GM21723 (cell line): ENCODE measurements around the gene TUBD1.
A peak's percentile ranks its signal among the peaks of the same experiment; 100 is the strongest.
"Not testable (repeated sequence)": the region's sequence is repeated elsewhere in the genome, so short reads cannot be mapped to it uniquely, and the experiment has no call there.

Source experiments
- ATAC-seq: cut with Tn5 transposase; IDR thresholded peaks from one replicate; pipeline ENCODE4 v1.9.1; 2021; ENCODE audit warnings: mild to moderate bottlenecking, moderate library complexity; ENCODE audit not compliant: unreplicated experiment

Gene TUBD1

DNA sequence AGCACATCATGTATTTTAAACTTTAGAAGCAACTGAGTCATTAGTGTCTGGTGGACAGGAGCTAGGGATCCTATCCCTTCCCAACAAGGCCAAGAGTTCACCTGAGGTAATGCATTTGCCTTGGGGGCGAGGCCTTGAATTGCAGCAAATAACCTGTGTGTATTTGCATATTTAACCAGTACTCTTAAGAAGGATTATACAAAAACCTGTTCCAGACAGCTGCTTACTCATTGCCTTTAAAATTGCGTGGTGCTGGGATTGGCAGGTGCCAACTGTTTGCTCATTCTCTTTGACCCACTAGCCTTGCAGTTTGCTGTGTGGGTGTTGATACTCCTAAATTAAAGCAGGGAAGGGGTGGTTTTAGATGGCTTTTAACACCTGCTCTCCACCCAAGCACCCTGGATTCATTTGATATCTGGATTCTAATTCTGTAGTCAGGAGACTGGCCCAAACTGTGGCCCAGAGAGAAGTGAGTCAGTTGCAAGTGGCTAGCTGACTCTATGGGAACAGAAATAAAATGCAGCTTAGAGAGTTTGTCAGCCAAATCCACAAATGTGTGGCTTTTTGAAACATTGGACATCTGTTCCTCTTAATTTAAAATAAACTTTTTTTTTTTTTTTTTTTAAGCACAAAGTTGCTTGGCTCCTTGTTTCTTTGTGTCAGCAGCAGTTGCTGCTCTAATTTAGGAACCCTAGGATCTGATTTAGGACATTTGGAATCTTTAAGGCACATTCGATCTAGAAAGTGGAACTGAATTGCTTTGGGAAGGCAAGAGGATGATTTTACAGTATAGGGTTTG, 46.9 kb downstream of the TUBD1 start:
- no peak for ATAC-seq

DNA sequence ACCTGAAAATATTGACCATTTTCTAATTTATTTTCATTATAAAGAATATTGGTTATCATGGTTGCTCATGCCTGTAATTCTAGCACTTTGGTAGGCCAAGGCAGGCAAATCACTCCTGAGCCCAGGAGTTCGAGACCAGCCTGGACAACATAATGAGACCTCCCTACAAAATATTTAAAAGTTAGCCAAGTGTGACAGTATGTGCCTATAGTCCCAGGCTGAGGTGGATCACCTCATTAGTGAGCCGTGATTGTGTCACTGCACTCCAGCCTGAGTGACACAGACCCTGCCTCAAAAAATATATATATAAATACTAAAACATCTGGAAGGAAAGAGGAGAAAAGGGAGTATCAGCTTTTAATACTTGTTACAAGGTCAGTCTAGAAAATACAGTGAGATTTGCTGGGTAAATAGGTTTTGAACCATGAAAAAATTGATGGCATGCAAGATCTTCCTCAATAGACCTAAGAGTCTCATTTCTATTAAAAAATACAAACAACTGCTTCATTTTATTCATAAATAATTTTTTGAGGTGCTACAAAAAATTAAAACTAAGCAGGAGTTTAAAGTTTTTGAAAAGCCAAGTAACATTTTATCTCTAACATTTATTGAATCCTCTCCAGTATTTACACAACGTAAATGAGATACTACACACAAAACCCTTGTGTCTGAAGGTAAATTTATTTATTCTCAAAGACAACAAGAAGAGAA, 47.7 kb downstream of the TUBD1 start:
- ATAC-seq, result no peak

DNA sequence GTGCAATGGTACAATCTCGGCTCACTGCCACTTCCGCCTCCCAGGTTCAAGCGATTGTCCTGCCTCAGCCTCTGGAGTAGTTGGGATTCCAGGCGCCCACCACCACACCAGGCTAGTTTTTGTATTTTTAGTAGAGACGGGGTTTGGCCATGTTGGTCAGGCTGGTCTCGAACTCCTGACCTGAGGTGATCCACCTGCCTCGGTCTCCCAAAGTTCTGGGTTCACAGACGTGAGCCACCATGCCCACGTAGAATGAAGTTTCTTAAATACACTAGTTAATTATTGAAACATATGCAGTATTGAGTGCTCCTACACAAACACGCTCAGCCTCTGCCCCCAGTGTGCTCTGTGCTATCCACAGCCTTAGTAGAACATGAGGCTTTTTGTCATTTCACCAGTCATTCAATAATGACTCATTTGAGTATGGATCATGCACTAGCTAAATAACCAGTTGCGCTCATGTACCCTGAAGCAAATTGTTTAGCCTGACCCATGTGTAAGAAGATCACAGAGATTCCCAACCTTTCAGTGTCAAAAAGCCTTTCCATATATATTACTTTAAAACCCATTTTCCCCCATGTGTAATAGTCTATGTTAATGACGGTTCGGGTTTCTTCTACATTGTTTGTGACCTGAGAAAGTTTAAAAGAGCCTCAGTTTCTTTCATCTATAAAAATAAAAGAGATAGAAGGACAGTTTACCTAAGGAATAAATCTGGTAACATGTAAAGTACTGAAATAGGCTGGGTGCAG, 49.7 kb downstream of the TUBD1 start:
- ATAC-seq, result no peak

DNA sequence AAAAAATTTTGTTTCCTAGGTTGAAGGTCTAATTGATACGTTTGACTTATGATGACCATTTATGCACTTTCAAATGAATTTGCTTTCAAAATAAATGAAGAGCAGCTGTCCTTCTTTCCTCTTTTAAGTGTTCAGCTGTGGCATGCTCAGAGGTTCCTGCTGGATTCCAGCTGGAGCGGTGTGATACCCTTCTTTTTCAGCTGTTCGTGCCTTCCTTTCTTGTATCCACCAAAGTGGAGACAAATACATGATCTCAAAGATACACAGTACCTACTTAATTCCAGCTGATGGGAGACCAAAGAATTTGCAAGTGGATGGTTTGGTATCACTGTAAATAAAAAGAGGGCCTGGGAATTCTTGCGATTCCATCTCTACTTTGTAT, 50.9 kb downstream of the TUBD1 start:
- not testable (repeated sequence) for ATAC-seq

DNA sequence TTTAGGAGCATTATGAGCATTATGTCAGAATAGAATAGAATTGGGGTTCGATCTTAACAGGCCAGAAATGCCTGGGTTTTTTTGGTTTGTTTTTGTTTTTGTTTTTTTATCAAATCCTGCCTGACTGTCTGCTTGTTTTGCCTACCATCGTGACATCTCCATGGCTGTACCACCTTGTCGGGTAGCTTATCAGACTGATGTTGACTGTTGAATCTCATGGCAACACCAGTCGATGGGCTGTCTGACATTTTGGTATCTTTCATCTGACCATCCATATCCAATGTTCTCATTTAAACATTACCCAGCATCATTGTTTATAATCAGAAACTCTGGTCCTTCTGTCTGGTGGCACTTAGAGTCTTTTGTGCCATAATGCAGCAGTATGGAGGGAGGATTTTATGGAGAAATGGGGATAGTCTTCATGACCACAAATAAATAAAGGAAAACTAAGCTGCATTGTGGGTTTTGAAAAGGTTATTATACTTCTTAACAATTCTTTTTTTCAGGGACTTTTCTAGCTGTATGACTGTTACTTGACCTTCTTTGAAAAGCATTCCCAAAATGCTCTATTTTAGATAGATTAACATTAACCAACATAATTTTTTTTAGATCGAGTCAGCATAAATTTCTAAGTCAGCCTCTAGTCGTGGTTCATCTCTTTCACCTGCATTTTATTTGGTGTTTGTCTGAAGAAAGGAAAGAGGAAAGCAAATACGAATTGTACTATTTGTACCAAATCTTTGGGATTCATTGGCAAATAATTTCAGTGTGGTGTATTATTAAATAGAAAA, 51.5 kb downstream of the TUBD1 start:
- not testable (repeated sequence) for ATAC-seq

DNA sequence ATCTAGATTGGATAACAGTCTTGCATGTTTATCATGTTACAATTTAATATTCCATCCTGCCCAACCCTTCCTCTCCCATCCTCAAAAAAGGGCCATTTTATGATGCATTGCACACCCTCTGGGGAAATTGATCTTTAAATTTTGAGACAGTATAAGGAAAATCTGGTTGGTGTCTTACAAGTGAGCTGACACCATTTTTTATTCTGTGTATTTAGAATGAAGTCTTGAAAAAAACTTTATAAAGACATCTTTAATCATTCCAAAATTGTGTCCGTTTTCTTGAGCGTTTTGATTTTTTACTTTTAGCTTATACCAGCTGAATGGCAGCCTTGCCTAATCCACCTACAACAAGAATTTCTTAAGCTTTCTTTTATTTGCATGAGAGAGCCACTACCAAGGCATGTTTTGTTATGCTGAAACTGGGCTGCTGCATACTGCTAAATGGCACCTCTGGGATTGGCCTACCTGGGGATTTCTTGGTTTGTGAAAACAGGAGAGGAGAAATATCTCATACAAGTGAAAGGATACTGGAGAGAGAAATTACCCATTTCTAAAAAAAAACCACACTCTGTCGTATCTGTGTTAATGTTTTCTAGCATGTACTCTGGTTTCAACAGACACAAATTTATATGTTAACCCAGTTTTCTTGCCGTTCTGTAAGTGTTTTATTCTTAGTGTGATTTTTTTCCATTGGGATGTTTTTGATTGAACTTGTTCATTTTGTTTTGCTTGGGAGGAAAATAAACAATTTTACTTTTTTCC, 52.2 kb downstream of the TUBD1 start:
- ATAC-seq, result no peak

DNA sequence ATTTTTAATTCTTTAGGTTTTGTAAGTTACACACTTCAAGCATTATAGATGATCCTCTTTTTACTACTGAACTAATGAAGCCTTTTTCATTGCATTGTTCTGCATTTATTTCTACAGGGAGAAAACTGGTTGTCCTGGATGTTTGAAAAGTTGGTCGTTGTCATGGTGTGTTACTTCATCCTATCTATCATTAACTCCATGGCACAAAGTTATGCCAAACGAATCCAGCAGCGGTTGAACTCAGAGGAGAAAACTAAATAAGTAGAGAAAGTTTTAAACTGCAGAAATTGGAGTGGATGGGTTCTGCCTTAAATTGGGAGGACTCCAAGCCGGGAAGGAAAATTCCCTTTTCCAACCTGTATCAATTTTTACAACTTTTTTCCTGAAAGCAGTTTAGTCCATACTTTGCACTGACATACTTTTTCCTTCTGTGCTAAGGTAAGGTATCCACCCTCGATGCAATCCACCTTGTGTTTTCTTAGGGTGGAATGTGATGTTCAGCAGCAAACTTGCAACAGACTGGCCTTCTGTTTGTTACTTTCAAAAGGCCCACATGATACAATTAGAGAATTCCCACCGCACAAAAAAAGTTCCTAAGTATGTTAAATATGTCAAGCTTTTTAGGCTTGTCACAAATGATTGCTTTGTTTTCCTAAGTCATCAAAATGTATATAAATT, 53.0 kb downstream of the TUBD1 start:
- no peak for ATAC-seq

DNA sequence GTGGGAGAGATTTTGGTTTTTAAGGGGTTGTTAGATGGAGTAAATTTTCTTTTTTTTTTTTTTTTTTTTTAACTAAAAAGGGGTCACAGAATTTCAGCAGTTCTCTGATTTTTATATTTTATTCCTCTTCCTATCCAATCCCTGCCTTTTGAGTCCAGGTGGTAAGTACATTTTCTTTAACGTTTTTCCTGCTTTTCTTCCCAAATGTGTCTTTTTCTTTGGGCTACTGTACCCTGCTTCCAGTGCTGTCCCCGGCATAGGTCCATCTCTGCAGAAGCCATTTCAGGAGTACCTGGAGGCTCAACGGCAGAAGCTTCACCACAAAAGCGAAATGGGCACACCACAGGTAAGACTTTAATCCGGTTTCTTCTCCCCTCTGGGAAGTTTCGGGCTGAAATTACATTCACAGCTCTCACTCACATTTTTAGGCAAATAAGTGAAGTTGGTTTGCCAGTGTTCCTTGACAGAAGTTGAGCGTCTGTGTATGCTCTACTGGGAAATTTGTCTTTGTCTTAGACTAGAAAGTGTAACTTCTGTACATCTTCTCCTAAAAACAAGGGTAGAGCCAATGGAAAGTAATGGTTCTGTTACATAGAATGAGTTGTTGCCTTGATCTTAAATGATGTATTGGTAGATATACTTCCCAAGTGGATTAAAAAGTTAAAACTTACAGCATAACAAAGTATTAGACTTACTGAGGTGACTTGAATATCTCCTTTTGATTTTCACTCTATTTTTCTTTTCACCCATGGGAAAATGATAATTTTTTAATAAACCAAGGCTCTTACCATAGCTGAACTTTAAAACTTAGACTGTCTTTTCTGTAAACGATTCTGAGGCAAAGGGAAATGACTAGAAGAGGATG, 54.5 kb downstream of the TUBD1 start:
- no peak for ATAC-seq

DNA sequence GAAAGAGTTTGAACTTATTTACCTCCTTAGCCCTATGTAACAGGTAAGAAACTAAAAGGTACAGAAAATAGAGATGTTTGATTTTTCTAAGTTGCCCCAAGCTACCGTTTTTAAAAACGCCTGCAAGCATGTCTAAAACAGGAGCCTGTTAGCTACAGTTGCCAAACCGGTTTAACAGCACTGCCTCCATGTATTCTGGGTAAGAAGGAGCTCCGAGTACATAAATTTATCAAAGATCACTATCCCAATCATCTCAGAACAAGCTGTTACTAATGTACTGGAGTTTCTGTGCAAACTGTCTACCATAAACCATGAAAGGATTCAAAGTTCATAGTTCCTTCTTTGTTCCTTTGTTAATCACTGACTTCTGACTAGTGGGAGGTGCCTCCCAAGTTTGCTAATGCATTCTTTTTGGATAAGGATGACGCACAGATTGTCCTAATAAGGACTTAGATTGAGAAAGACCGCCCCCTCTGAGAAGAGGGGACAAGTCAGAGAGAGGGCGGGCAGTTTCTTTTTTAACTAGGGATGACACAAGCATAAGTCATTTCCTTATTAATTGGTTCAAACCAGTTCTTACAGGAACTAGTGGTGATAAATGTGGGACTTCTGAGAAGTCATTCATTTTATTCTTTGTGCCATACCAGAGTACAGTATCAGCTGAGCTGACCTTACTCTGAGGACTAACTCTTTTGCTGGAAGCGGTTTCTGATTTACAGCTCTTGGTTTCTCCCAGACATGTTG, 55.3 kb downstream of the TUBD1 start:
- peak; percentile 76 for ATAC-seq

DNA sequence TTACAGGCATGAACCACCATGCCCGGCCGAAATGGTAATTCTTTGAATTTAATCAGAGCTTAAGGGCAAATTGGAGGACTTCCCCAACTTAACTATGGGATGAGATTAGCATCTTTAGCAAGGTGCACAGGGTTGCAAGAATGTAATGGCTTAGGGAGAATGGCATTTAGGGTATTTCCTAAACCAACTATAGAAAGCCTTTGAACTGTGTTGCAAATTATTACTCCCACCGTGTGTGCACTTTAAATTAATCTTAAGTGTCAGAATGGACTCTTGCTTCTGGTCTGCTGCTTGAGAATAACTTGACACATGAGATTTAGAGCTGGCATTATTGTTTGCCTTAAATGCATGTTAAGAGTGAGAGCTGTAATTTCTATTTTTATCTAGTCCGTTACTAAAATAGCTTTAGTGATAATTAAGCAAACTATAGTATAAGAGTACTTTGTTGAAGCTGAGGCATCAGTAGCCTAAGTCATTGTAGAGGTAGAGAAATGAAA, 59.8 kb downstream of the TUBD1 start:
- no peak for ATAC-seq

DNA sequence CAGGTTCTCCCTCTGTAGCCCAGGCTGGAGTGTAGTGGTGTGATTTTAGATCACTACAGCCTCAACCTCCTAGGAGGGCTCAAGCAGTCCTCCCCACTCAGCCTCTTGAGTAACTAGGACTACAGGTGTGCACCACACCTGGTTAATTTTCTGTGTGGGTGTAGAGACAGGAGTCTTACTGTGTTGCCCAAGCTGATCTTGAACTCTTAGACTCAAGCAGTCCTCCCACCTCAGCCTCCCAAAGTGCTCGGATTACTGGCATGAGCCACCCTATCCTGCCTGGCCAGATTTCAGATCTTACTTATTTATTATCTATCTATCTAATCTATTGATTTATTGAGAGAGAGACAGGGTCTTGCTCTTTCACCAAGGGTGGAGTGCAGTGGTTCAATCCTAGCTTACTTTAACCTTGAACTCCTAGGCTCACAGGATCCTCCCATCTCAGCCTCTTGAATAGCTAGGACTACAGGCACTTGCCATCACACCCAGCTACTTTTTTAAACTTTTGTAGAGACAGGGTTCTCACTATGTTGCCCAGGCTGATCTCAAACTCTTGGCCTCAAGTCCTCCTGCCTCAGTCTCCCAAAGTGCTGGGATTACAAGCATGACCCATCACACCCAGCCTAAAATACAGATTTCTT, 61.8 kb downstream of the TUBD1 start:
- ATAC-seq, result no peak

DNA sequence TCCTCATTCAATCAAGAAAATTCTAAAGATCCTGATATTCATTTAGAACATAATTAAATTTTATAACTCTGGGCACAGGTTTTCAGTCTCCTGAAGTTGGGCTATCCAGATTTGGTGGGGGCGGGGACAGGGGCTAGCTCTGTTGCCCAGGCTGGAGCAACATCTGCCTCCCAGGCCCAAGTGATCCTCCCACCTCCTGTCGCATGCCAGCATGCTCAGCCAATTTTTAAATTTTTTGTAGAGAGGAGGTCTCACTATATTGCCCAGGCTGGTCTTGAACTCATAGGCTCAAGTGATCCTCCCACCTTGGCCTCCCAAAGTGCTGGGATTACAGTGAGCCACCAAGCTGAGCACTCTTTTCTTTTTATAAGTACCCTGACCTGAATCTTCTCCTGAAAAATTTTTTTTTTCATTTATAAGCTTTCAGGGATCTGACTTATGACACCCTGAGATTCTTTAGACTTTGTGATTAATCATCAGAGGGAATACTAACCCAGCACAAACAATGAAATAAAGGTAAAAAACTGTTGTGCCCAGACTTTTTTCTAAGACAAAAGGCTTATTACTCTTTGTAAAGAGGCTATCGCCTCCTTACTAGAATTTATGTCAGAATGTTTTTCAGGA, 62.6 kb downstream of the TUBD1 start:
- no peak for ATAC-seq

DNA sequence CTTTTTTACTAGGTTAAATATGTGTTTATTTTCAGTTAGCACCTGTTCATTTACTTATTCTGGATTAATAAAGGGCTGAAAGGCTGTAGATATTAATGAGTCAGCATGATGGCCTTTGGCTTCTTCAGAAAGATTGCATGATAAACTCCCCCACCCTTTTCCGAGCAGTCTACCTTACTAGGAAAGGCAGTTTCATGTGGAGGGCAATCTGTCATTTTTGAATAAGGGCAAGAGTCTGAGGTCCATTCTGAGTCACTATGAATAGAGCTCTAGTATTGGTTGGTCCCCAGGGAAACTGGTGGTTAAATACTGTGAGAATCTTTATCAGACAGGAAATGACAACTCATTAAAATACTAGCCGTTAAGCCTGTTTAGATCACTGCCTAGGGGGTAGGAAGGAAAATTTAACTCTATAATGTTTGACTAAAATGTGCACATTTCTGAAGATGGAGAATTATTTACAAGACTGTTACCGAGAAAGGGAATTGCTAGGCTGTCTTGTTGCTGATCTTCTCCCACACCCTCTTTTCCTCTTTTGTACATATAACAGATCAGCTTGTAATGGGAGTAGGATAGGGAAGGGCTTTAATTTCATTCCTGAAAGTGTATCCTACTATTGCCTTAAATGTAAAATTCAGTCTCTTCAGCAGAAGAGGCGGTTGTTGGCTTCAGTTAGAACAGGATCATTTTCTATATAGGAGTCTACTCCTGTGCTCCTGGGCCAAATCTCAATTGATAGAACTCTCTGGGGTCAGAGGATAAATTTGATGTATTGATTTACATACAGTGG, 63.3 kb downstream of the TUBD1 start:
- ATAC-seq, result peak; percentile 66

DNA sequence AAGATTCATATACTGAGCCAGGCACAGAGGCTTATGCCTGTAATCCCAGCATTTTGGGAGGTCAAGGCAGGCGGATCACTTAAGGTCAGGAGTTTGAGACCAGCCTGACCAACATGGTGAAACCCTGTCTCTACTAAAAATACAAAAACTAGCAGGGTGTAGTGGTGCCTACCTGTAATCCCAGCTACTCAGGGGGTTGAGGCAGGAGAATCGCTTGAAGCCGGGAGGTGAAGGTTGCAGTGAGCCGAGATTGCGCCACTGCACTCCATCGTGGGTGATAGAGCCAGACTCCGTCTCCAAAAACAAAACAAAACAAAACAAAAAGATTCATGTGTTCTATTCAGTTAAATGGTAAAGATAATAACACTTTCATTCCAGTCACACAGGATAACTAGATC, 63.9 kb downstream of the TUBD1 start:
- ATAC-seq, result not testable (repeated sequence)

DNA sequence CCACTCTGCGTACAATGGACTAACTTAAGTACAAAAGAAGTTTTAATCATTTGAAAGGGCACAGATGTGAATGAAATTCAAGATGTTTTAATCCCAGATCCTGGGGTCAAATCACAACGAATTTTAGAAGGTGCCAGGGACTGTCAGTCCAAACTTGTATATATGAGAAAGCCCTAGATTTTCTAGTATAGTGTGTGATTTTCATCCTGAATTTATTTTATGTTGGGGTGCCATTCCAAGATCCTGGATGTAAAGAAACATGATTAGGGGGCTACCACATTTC, 64.3 kb downstream of the TUBD1 start:
- ATAC-seq, result no peak

DNA sequence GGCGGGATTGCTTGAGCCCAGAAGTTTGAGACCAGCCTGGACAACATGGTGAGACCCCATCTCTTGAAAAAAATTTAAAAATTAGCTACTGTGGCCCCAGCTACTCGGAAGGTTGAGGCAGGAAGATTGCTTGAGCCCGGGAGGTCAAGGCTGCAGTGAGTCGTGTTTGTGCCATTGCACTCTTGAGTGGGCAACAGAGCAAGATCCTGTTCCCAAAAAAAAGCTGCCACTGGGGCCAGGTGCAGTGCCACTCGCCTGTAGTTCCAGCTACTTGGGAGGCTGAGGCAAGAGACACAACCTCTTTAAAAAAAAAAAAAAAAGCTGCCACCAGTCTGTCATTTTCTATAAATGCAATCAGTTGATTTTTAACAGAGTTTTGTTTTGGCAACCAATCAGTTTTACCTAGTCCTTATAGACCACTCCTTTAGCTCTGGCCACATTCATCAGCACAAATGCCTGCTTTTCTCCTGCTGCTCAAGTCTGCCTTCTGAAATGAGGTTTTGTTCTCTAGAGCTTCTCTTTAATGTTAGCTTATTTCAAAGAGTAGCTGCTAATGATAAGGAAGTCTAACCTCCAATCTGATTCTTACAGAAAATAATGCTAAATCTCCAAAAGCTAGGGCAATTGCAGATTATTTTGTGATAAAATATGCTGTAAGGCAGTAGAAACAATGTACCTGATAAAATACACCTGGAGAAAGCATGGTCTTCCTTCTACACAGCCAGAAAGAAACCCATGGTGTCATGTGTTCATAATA, 64.8 kb downstream of the TUBD1 start:
- no peak for ATAC-seq
